ENCODE results near the gene LIPK.

The LIPK gene

GRCh38 chr10:88786032-88786770 lies 80.2 kb downstream of the LIPK start:
- no peak for DNase-seq (ENCODE audit: low spot score)

GRCh38 chr10:88787463-88787862 lies 81.4 kb downstream of the LIPK start:
- no peak for DNase-seq (ENCODE audit: low spot score)

- no peak for DNase-seq (ENCODE audit: low spot score)
Observed at GRCh38 chr10:88788924-88789323, 82.9 kb downstream of the LIPK start.

GRCh38 chr10:88791924-88792323 lies 85.9 kb downstream of the LIPK start:
- DNase-seq (ENCODE audit: low spot score): peak; percentile 9

- peak; percentile 27 for DNase-seq (ENCODE audit: low spot score)
Observed at GRCh38 chr10:88792661-88793060, 86.6 kb downstream of the LIPK start.

- no peak for DNase-seq (ENCODE audit: low spot score)
Observed at GRCh38 chr10:88793712-88794299, 87.8 kb downstream of the LIPK start.

- no peak for DNase-seq (ENCODE audit: low spot score)
Observed at GRCh38 chr10:88794731-88795130, 88.7 kb downstream of the LIPK start.

- no peak for DNase-seq (ENCODE audit: low spot score)
Observed at GRCh38 chr10:88800152-88801125, 94.4 kb downstream of the LIPK start.

Data from HuH-7 (cell line).